SH-SY5Y (cell line): Measurements from ENCODE around the gene UTS2R.

ENCODE experiments used
- GATA2 ChIP-seq: IDR thresholded peaks from 2 replicates; pipeline ENCODE4 v1.6.1; 2011; ENCODE audit warnings: mild to moderate bottlenecking, low read depth, low read length
- GATA3 ChIP-seq: IDR thresholded peaks from 2 replicates; pipeline ENCODE4 v1.6.1; 2011; ENCODE audit warnings: low read depth, mild to moderate bottlenecking, low read length, moderate library complexity

The UTS2R gene

GRCh38 chr17:82371333-82372248 lies at the start of gene UTS2R:
TSS of gene UTS2R (plus strand) at chr17:82371765. CDS start at chr17:82374325, 2,560 bp downstream.
- TF ChIP-seq GATA3: no peak
- TF ChIP-seq GATA2: no peak

- TF ChIP-seq GATA2: no peak
- TF ChIP-seq GATA3: no peak
These were observed 49.6 kb upstream of the UTS2R start for GRCh38 chr17:82321947-82322466.

GRCh38 chr17:82322526-82323453 lies 48.8 kb upstream of the UTS2R start:
- TF ChIP-seq GATA2: no peak
- no peak for TF ChIP-seq GATA3

DNA sequence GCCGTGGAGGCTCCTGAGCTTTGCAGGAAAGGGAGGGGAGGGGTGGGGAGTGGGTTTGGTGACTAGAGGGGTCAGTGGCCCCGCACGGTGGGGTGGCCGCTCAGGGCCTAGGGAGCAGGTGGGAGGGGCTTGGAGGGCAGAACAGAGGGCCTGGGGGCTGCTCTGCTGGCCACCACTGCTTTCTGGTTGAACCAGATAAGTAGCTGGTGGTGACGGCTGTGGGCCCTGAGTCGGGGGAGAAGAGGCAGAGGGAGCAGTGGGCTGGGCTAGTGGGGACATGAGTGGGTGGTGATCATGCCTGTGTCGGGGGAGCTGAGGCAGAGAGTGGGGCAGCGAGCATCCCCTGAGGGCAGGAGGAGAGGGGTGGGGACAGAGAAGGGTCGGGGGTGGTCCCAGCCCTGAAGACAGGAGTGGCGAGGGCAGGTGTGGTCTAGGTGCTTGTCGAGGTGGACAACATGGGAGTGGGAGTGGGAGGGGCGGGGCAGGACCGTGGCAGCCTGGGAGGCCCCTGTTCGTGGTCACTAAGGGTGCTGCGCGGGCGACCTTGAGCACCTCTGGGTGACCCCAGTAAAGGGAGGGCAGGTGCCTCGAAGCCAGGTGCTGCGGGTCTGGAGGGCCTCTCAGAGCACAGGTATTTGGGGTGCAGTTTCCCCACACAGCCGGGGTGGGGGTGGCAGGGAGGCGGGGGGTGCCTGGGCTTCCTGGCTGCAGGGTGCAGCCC lies 47.9 kb upstream of the UTS2R start:
- TF ChIP-seq GATA3 (no peak), GATA2 (no peak)

GRCh38 chr17:82324566-82325285 lies 46.8 kb upstream of the UTS2R start:
- no peak for TF ChIP-seq GATA3
- no peak for TF ChIP-seq GATA2

DNA sequence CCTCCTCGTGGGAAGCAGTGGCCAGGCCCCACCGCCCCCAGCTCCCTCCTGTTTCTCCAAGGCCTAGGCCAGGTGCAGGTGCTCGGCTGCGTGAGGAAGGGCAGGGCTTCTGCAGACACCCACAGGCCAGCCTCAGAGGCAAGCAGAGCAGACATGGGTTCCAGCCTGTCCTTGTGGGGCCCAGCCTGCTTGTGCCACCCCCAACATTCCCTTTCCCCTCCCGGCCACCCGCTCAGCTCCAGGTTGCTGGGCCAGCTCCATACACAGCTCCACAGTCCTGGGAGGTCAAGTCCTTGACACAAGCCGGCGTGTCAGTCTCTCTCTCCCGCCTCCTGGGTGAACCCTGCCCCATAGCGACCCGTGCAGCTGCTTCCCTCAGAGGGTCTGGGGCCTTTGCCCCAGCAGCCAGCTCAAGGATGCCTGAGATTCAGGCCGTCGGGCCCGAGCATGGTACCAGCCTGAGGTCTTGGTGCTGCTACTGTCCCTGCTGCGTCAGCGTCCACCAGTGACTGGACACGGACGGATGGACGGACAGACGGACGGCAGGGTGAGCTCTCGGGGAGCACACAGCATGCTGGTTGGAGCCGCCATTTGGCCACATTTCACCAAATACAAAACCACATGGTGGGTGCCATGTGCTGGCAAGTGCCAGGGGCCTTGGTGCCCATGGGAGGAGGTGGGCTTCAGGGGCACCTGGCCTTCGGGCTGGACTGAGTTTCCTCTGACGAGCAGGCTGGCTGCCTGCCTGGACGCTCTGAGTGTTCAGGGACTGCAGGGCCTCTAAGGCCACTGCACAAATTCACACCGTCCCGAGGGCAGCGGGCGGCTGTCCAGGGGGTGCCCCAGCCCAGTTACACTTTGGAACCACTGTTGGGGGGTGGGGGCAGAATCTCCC lies 46.0 kb upstream of the UTS2R start:
- TF ChIP-seq GATA2 (no peak), GATA3 (no peak)

DNA sequence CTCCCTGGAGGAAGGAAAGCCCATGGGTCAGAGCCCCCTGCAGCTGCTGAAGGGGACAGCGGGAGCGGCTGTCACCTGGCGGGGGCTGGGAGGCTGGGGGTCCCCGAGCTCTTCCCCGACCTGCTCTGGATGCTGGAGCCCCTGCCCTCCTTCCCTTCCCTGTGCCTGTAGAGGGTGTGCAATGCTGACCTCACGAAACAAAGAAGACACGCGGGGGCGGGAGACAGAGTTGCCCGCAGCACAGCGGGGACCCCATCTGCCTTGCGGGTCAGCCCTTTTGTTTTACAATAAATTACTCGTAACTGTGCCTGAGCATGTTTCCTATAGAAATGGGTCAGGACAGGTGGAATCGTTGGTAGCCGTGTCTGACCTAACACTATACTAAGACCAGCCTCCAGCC lies 44.3 kb upstream of the UTS2R start:
- TF ChIP-seq GATA2 (no peak), GATA3 (no peak)

DNA sequence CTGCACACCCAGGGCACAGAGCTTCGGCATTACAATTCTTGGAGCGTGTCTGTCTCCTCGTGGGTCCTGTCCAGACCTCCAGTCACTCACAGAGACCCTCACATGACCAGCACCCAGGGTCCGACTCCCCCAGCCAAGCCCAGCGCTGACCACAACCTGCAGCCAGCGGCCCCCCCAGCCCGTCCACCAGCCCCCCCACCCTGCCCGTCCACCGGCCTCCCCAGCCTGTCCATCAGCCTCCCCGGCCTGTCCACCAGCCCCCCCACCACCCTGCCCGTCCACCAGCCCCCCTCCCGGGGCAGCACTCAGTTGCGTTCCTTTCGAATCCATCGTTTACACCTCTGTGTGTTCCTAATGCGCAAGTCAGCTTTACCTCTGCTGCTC lies 43.8 kb upstream of the UTS2R start:
- TF ChIP-seq GATA3 (no peak), GATA2 (no peak)

- TF ChIP-seq GATA2 (no peak), GATA3 (no peak)
These were observed 43.2 kb upstream of the UTS2R start for GRCh38 chr17:82328141-82328993.

DNA sequence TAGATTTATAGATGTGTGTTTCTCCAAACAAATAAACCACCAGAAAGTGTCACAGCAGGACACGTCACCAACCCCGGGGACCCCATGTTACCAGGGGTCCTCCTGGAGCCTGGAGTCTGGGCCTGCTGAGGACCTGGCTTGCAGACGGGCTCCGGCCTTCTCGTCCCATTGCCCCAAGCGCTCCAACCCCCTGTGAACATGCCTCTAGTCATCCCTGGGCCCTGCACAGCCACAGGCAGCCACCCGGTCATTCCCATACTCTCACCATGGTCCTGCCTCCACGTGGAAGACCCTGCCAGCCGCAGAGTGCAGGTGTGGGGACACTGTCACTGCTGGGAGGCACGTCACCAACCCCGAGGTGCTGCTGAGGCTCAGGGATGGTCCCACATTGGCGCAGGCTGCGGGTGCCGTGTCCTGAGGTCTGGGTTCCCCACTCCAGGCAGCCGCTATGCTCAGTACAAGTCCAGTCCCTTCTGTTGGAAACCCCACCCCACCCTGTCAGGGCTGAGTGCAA lies 42.5 kb upstream of the UTS2R start:
- no peak for TF ChIP-seq GATA2
- TF ChIP-seq GATA3: no peak

- no peak for TF ChIP-seq GATA3
- TF ChIP-seq GATA2: no peak
These were observed 41.8 kb upstream of the UTS2R start for GRCh38 chr17:82329683-82330321.
